C4-2B (cell line): ENCODE measurements around the gene HLF.

Experiments
- ZFX ChIP-seq: fragments of 450-650 bp; IDR thresholded peaks from 2 replicates; pipeline ENCODE4 v1.6.1; 2017
- TF ChIP-seq, protein P1 (sequence below): fragments of 450-650 bp; conservative IDR thresholded peaks from 2 replicates; pipeline ENCODE4 v1.5.1; 2017; ENCODE audit warnings: mild to moderate bottlenecking

DNA sequence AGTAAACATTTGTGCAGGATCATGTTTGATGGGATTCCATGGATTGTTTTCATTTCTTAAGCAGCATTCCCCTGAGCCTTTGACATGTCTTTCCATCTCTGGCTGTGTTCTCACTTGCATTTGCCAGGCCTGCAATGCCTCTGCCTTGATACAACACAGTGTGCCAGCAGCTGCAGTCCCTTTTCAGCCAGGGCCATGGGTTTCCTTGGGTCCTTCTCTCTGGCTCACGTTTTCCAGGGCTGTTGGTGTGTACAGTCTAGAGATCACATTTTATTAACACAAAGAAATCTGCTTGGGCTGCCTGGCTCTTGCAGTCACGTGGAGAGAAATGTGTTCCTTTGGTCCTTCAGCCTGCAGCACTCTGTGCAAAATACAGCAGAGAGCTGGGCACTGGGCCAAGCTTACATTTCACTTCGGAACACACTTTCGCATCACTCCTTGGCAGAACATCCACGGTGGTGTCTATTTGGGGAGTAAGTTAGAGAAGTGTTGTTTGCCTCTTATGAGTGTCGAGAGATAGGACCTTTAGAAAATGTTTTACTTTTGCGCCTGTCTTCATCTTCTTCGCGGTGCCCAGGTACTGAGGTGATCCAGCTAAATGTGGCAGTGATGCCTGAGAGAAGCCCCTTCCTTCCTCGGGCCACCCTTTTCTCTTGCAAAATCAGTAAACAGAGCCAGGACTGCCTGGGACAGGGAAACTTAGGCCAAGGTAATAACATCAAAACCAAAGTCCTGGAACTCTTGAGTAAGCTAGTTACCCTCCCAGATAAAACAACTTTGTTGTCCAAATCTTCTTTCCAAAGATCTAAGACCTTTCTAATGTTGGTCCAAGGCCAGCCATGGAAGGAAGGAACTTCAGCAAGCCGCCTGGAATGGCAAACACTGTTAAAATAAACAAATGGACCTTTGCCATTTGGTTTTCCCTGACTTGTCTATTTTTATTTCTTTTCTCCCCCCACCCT is 20.9 kb downstream of the HLF start:
- TF ChIP-seq, protein P1, sequence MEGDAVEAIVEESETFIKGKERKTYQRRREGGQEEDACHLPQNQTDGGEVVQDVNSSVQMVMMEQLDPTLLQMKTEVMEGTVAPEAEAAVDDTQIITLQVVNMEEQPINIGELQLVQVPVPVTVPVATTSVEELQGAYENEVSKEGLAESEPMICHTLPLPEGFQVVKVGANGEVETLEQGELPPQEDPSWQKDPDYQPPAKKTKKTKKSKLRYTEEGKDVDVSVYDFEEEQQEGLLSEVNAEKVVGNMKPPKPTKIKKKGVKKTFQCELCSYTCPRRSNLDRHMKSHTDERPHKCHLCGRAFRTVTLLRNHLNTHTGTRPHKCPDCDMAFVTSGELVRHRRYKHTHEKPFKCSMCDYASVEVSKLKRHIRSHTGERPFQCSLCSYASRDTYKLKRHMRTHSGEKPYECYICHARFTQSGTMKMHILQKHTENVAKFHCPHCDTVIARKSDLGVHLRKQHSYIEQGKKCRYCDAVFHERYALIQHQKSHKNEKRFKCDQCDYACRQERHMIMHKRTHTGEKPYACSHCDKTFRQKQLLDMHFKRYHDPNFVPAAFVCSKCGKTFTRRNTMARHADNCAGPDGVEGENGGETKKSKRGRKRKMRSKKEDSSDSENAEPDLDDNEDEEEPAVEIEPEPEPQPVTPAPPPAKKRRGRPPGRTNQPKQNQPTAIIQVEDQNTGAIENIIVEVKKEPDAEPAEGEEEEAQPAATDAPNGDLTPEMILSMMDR, result no peak
- TF ChIP-seq ZFX, result no peak
